ENCODE results near the gene MPDU1. TPM values are rescaled to one million over a fixed set of nuclear protein-coding genes. Genes with fewer than 3 reads are reported as not detected.
A peak's percentile ranks its signal among the peaks of the same experiment; 100 is the strongest.

The MPDU1 gene
- total and polyA plus RNA-seq, 2 of the 13 experiments (the other 11 are each of a cell fraction or from before 2014, with no cell fraction given), result 112 to 167 TPM

DNA sequence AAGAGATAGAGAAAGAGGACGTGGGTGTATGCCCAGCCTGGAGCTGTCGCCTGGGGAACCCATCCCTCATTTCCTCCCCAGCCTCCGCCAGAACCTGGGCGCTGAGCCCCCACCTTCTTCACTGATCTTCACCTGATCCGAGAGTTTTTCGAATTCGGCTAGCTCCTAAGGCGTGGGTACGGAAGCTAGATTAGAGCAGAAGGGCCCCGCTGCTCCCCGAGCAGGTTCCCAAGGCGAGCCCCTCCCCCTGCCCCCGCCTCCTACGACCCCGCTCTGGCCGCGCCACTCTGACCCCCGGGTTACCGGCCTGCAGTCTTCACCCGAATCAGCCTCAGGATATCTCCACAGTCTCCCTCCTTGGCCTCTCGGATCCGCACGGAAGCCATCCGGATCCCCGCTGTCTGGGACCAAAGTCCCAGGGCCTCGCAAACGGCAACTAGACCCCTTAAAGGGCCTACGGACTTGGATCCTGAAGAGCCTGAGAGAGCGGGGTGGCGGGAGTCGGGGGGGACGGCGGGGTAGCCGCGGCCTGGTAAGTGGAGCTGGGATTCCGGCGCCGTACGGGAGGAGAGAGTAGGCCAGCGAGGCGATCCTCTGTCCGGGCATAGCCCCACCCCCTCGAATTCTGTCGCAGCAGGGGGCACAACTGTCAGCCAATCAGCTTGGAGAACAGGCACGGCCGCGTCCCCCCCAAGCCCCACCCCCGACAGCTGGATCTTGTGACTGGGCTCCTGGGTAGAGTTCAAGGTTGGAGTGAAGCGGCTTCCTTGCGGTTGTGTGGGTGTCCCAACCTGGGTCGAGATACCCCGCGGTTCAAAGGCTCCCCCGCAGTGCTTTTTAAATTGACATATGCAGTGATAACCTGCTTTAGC lies 43.8 kb downstream of the MPDU1 start, which contains the start of gene SAT2 (continued):
- peak; percentile 16 for TF ChIP-seq CCAR2 (optimal IDR thresholded peaks at IDR 0.05; ENCODE audit: low read depth, low read length)
- no peak for TF ChIP-seq ZNF615 (CRISPR knock-in tag; IDR thresholded peaks at IDR 0.05; ENCODE audit: borderline replicate concordance)
- TF ChIP-seq SMARCC2 (IDR thresholded peaks at IDR 0.05), result no peak
- no peak for TF ChIP-seq ZNF878 (CRISPR knock-in tag; IDR thresholded peaks at IDR 0.05)
- TF ChIP-seq, protein P1, sequence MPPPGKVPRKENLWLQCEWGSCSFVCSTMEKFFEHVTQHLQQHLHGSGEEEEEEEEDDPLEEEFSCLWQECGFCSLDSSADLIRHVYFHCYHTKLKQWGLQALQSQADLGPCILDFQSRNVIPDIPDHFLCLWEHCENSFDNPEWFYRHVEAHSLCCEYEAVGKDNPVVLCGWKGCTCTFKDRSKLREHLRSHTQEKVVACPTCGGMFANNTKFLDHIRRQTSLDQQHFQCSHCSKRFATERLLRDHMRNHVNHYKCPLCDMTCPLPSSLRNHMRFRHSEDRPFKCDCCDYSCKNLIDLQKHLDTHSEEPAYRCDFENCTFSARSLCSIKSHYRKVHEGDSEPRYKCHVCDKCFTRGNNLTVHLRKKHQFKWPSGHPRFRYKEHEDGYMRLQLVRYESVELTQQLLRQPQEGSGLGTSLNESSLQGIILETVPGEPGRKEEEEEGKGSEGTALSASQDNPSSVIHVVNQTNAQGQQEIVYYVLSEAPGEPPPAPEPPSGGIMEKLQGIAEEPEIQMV (CRISPR knock-in tag; IDR thresholded peaks at IDR 0.05; ENCODE audit: low read depth), result no peak
- TF ChIP-seq TOE1 (CRISPR knock-in tag; IDR thresholded peaks at IDR 0.05), result no peak
- TF ChIP-seq ADNP (CRISPR knock-in tag; IDR thresholded peaks at IDR 0.05), result no peak
- TF ChIP-seq ZNF138 (CRISPR knock-in tag; IDR thresholded peaks at IDR 0.05; ENCODE audit: low read depth), result no peak
- TF ChIP-seq MAFG (CRISPR knock-in tag; IDR thresholded peaks at IDR 0.05), result no peak
- TF ChIP-seq SALL2 (CRISPR knock-in tag; IDR thresholded peaks at IDR 0.05), result no peak; the same call in 1 of the 2 replicates
- TF ChIP-seq FOSL1 (CRISPR knock-in tag; IDR thresholded peaks at IDR 0.05; ENCODE audit: borderline replicate concordance), result no peak
- TF ChIP-seq ZNF670 (CRISPR knock-in tag; IDR thresholded peaks at IDR 0.05; ENCODE audit: borderline replicate concordance), result 0 out of 2 replicates have a peak, but pooled peaks have one; percentile 43
- TF ChIP-seq HNRNPLL (IDR thresholded peaks at IDR 0.05; ENCODE audit: low read depth, low read length, poor library complexity, severe bottlenecking), result peak; percentile 69
- TF ChIP-seq ZNF333 (CRISPR knock-in tag; IDR thresholded peaks at IDR 0.05; ENCODE audit: borderline replicate concordance), result 0 out of 2 replicates have a peak, but pooled peaks have one; percentile 47
- peak; percentile 47; the same call in 1 of the 2 replicates for TF ChIP-seq CREM (IDR thresholded peaks at IDR 0.05)
- TF ChIP-seq CREM (CRISPR knock-in tag; IDR thresholded peaks at IDR 0.05), result no peak
- TF ChIP-seq MIER2 (CRISPR knock-in tag; IDR thresholded peaks at IDR 0.05), result no peak
- TF ChIP-seq ZSCAN20 (CRISPR knock-in tag; IDR thresholded peaks at IDR 0.05; ENCODE audit: borderline replicate concordance), result 0 out of 2 replicates have a peak, but pooled peaks have one; percentile 29
- peak; percentile 71 for TF ChIP-seq HNF4A (CRISPR knock-in tag; IDR thresholded peaks at IDR 0.05)
- TF ChIP-seq ZNF547 (CRISPR knock-in tag; IDR thresholded peaks at IDR 0.05), result peak; percentile 67
- TF ChIP-seq, protein P2, sequence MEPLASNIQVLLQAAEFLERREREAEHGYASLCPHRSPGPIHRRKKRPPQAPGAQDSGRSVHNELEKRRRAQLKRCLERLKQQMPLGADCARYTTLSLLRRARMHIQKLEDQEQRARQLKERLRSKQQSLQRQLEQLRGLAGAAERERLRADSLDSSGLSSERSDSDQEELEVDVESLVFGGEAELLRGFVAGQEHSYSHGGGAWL (CRISPR knock-in tag; IDR thresholded peaks at IDR 0.05), result peak; percentile 67; the same call in 1 of the 2 replicates
- TF ChIP-seq, protein P3, sequence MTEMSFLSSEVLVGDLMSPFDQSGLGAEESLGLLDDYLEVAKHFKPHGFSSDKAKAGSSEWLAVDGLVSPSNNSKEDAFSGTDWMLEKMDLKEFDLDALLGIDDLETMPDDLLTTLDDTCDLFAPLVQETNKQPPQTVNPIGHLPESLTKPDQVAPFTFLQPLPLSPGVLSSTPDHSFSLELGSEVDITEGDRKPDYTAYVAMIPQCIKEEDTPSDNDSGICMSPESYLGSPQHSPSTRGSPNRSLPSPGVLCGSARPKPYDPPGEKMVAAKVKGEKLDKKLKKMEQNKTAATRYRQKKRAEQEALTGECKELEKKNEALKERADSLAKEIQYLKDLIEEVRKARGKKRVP (CRISPR knock-in tag; IDR thresholded peaks at IDR 0.05), result no peak
- TF ChIP-seq, protein P4, sequence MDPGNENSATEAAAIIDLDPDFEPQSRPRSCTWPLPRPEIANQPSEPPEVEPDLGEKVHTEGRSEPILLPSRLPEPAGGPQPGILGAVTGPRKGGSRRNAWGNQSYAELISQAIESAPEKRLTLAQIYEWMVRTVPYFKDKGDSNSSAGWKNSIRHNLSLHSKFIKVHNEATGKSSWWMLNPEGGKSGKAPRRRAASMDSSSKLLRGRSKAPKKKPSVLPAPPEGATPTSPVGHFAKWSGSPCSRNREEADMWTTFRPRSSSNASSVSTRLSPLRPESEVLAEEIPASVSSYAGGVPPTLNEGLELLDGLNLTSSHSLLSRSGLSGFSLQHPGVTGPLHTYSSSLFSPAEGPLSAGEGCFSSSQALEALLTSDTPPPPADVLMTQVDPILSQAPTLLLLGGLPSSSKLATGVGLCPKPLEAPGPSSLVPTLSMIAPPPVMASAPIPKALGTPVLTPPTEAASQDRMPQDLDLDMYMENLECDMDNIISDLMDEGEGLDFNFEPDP (CRISPR knock-in tag; conservative IDR thresholded peaks at IDR 0.05), result no peak
- no peak for TF ChIP-seq NFE2 (CRISPR knock-in tag; IDR thresholded peaks at IDR 0.05)
- TF ChIP-seq, protein P5, sequence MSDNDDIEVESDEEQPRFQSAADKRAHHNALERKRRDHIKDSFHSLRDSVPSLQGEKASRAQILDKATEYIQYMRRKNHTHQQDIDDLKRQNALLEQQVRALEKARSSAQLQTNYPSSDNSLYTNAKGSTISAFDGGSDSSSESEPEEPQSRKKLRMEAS (IDR thresholded peaks at IDR 0.05), result 0 out of 2 replicates have a peak, but pooled peaks have one; percentile 40
- TF ChIP-seq NR2F2 (IDR thresholded peaks at IDR 0.05; ENCODE audit: borderline replicate concordance, low read depth), result peak; percentile 57; the same call in 1 of the 2 replicates
- TF ChIP-seq GATAD2A (CRISPR knock-in tag; IDR thresholded peaks at IDR 0.05), result peak; percentile 53

All from HepG2 (cell line).